Measurements from ENCODE around the gene MRPL1. TPM values are rescaled to one million over a fixed set of nuclear protein-coding genes. Genes with fewer than 3 reads are reported as not detected.

MRPL1 gene
- polyA plus RNA-seq, 3 donors, result 4.0 to 11.8 (median 10.7) TPM

GRCh38 chr4:77950203-77950602 lies 87.6 kb downstream of the MRPL1 start:
- Histone ChIP-seq H3K36me3 (replicated peaks in 1 of 2; ENCODE audit: control insufficient read depth in 1 of 2, insufficient read depth in 2 of 2, low read length in 2 of 2) (peaks cover 29 to 56% of the 10 kb centered on the region in 2 donors), H3K27ac (ENCODE audit: low read depth in 1 of 2, low read length in 2 of 2) (no peak overlapping the region), H3K27me3 (ENCODE audit: control insufficient read depth in 2 of 2, insufficient read depth in 2 of 2, low read length in 2 of 2) (no peaks in the 10 kb centered on the region), H4K20me1 (ENCODE audit: insufficient read depth, low read length) (no peaks in the 10 kb centered on the region), H3K79me2 (ENCODE audit: insufficient read depth, low read length) (no peaks in the 10 kb centered on the region), H2AFZ (ENCODE audit: insufficient read depth, low read depth, low read length, poor library complexity, severe bottlenecking) (no peak overlapping the region), H3K4me3 (replicated peaks in 1 of 3; ENCODE audit: low read depth in 2 of 3, low read length in 3 of 3) (no peak overlapping the region), H3K4me2 (replicated peaks; ENCODE audit: extremely low read depth, low read length, poor library complexity, severe bottlenecking) (no peak overlapping the region), H3K4me1 (ENCODE audit: control insufficient read depth in 1 of 2, insufficient read depth in 2 of 2, low read length in 2 of 2) (no peaks in the 10 kb centered on the region), H3K9ac (ENCODE audit: insufficient read depth, low read length, poor library complexity, severe bottlenecking) (no peak overlapping the region), H3K9me3 (replicated peaks in 1 of 2; ENCODE audit: control insufficient read depth in 1 of 2, insufficient read depth in 1 of 2, low read length in 2 of 2) (peaks cover 8 to 10% of the 10 kb centered on the region in 2 donors)
- DNase-seq, result no peak
- no peak overlapping the region for H3K27ac Mint-ChIP-seq
- H3K4me1 Mint-ChIP-seq, result no peaks in the 10 kb centered on the region
- H3K4me3 Mint-ChIP-seq, result no peak overlapping the region
- intact Hi-C loops (cut with micrococcal nuclease), result no loop called here
- no peak for TF ChIP-seq CTCF (IDR thresholded peaks at IDR 0.05)
- H3K9me3 Mint-ChIP-seq, result peaks cover 5 to 10% (median 8%) of the 10 kb centered on the region in 7 donors
- peaks cover 31 to 36% of the 10 kb centered on the region in 2 donors for H3K36me3 Mint-ChIP-seq
- H3K27me3 Mint-ChIP-seq (ENCODE audit: low read depth in 3 of 3), result no peaks in the 10 kb centered on the region
- no CpG with 5 or more reads among the region's 1 CpG for WGBS (ENCODE audit: insufficient coverage)

GRCh38 chr4:77952457-77952856 lies 89.8 kb downstream of the MRPL1 start:
- Mint-ChIP-seq H3K27me3 (ENCODE audit: low read depth in 3 of 3) (no peaks in the 10 kb centered on the region), H3K9me3 (no peaks in the 10 kb centered on the region), H3K36me3 (peaks cover 24 to 29% of the 10 kb centered on the region in 2 donors), H3K4me1 (no peaks in the 10 kb centered on the region), H3K27ac (no peak overlapping the region), H3K4me3 (no peak overlapping the region)
- Histone ChIP-seq H3K27me3 (ENCODE audit: control insufficient read depth in 2 of 2, insufficient read depth in 2 of 2, low read length in 2 of 2) (no peaks in the 10 kb centered on the region), H3K36me3 (replicated peaks in 1 of 2; ENCODE audit: control insufficient read depth in 1 of 2, insufficient read depth in 2 of 2, low read length in 2 of 2) (peaks cover 29 to 52% of the 10 kb centered on the region in 2 donors), H3K4me3 (replicated peaks in 1 of 3; ENCODE audit: low read depth in 2 of 3, low read length in 3 of 3) (no peak overlapping the region), H4K20me1 (ENCODE audit: insufficient read depth, low read length) (no peaks in the 10 kb centered on the region), H3K79me2 (ENCODE audit: insufficient read depth, low read length) (no peaks in the 10 kb centered on the region), H2AFZ (ENCODE audit: insufficient read depth, low read depth, low read length, poor library complexity, severe bottlenecking) (no peak overlapping the region), H3K27ac (ENCODE audit: low read depth in 1 of 2, low read length in 2 of 2) (no peak overlapping the region), H3K4me2 (replicated peaks; ENCODE audit: extremely low read depth, low read length, poor library complexity, severe bottlenecking) (no peak overlapping the region), H3K9ac (ENCODE audit: insufficient read depth, low read length, poor library complexity, severe bottlenecking) (no peak overlapping the region), H3K9me3 (replicated peaks in 1 of 2; ENCODE audit: control insufficient read depth in 1 of 2, insufficient read depth in 1 of 2, low read length in 2 of 2) (no peaks in the 10 kb centered on the region), H3K4me1 (ENCODE audit: control insufficient read depth in 1 of 2, insufficient read depth in 2 of 2, low read length in 2 of 2) (no peaks in the 10 kb centered on the region)
- TF ChIP-seq CTCF (IDR thresholded peaks at IDR 0.05), result no peak
- intact Hi-C loops (cut with micrococcal nuclease), result no loop called here
- WGBS (ENCODE audit: insufficient coverage), result 63% methylated on average over 3 of the region's 5 CpGs
- no peak for DNase-seq

All from CD14-positive monocyte (primary cell).